Measurements from ENCODE around the gene SMU1. TPM values are rescaled to one million over a fixed set of nuclear protein-coding genes. Genes with fewer than 3 reads are reported as not detected.

SMU1 gene
- total RNA-seq, 2 experiments from 2014 or later, result 22.0 to 27.9 TPM

DNA sequence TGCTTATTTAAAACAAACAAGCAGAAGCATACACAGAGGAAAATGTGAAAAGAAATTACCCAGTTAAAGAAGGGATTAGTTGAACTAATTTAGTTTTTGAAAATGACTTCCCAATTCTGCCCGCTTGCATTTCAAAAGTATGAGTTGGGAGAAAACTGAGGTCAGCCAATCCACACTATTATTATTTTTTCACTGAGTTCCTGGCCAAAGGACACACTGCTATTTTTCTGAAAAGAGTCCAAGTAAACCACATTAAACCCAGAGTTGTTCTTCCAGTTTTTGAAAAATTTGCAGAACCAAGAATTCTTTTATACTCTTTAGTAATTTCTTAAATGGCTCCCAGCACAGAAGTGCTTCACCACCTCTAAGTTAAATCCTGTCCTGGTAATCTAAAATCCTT, 7.5 kb downstream of the SMU1 start:
- intact Hi-C loops (cut with micrococcal nuclease; ENCODE audit: unreplicated experiment), result no loop called here
- no peaks in the 10 kb centered on the region for H3K9me2 ChIP-seq (ENCODE audit: insufficient read depth, low read length)
- ChIA-PET POLR2A (no interaction called here), CTCF (ENCODE audit: unreplicated experiment) (no interaction called here)
- no peak overlapping the region for H3K4me2 ChIP-seq (ENCODE audit: low read length)
- no peaks in the 10 kb centered on the region for H3K9me3 ChIP-seq (ENCODE audit: low read length)
- no TSS peak for BruUV-seq (replicated peaks)
- H3K4me1 ChIP-seq (ENCODE audit: insufficient read depth, low read length, poor library complexity, severe bottlenecking), result peaks cover 16% of the 10 kb centered on the region
- H3K79me2 ChIP-seq (ENCODE audit: insufficient read depth, low read depth, low read length), result peaks cover 18% of the 10 kb centered on the region; the same call in 1 of the 2 replicates
- TF ChIP-seq EZH2phosphoT487 (IDR thresholded peaks at IDR 0.05; ENCODE audit: borderline replicate concordance, low read depth, low read length), result no peak
- TF ChIP-seq, protein P1, sequence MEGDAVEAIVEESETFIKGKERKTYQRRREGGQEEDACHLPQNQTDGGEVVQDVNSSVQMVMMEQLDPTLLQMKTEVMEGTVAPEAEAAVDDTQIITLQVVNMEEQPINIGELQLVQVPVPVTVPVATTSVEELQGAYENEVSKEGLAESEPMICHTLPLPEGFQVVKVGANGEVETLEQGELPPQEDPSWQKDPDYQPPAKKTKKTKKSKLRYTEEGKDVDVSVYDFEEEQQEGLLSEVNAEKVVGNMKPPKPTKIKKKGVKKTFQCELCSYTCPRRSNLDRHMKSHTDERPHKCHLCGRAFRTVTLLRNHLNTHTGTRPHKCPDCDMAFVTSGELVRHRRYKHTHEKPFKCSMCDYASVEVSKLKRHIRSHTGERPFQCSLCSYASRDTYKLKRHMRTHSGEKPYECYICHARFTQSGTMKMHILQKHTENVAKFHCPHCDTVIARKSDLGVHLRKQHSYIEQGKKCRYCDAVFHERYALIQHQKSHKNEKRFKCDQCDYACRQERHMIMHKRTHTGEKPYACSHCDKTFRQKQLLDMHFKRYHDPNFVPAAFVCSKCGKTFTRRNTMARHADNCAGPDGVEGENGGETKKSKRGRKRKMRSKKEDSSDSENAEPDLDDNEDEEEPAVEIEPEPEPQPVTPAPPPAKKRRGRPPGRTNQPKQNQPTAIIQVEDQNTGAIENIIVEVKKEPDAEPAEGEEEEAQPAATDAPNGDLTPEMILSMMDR (conservative IDR thresholded peaks at IDR 0.05; ENCODE audit: low read length), result no peak
- H2AFZ ChIP-seq (ENCODE audit: low read length), result no peak overlapping the region
- no peak overlapping the region for H3K27ac ChIP-seq (ENCODE audit: low read depth, low read length, poor library complexity, severe bottlenecking)
- H4K20me1 ChIP-seq (ENCODE audit: insufficient read depth, low read length), result peaks cover 6% of the 10 kb centered on the region; the same call in 1 of the 2 replicates
- no peak overlapping the region for H3K4me3 ChIP-seq (ENCODE audit: low read depth, low read length, poor library complexity, severe bottlenecking)
- DNase-seq (ENCODE audit: low spot score), result no peak
- peaks cover 85% of the 10 kb centered on the region for H3K36me3 ChIP-seq (ENCODE audit: insufficient read depth, low read length)

DNA sequence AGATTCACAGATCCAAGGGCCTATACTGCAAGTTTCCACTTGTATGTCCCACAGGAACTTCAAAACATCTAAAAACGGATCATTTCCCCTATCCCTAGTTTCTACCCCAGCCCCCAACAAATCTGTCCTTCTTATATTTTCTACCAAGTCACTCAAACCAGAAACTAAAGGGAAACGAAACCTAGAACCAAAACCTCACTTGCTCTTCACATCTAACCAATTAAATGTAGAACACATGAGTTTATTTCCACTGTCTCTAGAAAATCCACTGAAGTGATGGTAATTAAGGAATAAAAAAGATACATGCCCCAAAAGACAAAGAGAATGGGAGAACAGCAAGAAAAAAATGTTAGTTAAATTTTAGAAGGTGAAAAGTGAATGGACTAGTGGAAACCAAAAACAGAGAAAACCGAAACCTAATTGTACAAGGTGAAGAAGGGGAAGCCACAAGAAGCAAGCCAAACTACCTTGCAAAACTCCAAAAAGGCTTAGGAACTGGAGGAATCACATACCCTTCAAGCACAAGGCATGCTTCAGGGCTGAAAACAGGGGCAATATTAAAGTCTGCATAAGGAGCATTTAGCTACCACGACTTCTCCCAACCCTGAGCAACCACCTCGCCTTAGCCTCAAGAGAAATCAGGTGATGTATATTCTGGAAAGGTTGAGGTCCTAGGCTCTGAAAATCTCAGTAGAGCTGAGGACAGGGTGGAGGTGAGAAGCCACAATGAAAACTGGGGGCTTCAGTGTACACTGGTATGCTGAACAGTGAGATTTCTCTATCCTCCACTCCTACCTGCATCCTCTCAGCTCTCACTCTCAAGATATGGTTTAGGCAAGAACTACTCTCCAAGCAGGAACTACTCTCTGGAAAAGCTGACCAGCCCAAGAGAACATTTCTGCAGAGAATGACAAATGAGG, 11.1 kb downstream of the SMU1 start:
- H3K4me3 ChIP-seq (ENCODE audit: low read depth, low read length, poor library complexity, severe bottlenecking), result no peak overlapping the region
- peaks cover 84% of the 10 kb centered on the region for H3K36me3 ChIP-seq (ENCODE audit: insufficient read depth, low read length)
- no TSS peak for BruUV-seq (replicated peaks)
- no peak overlapping the region for H2AFZ ChIP-seq (ENCODE audit: low read length)
- TF ChIP-seq, protein P1 (conservative IDR thresholded peaks at IDR 0.05; ENCODE audit: low read length), result no peak
- TF ChIP-seq EZH2phosphoT487 (IDR thresholded peaks at IDR 0.05; ENCODE audit: borderline replicate concordance, low read depth, low read length), result no peak
- peaks cover 6% of the 10 kb centered on the region; the same call in 1 of the 2 replicates for H3K79me2 ChIP-seq (ENCODE audit: insufficient read depth, low read depth, low read length)
- CTCF ChIA-PET (ENCODE audit: unreplicated experiment), result no interaction called here
- POLR2A ChIA-PET, result interaction anchor here (0.7 to 0.9 kb wide), 2 partner anchors 18 to 26 kb away, joined by 3 read pairs; no protein-coding TSS in a partner anchor
- peak; percentile 35 for DNase-seq (ENCODE audit: low spot score)
- peak overlapping the region; percentile 64 for H3K4me2 ChIP-seq (ENCODE audit: low read length)
- H3K9me2 ChIP-seq (ENCODE audit: insufficient read depth, low read length), result no peaks in the 10 kb centered on the region
- no peaks in the 10 kb centered on the region for H4K20me1 ChIP-seq (ENCODE audit: insufficient read depth, low read length)
- peaks cover 16% of the 10 kb centered on the region for H3K4me1 ChIP-seq (ENCODE audit: insufficient read depth, low read length, poor library complexity, severe bottlenecking)
- no peaks in the 10 kb centered on the region for H3K9me3 ChIP-seq (ENCODE audit: low read length)
- intact Hi-C loops (cut with micrococcal nuclease; ENCODE audit: unreplicated experiment), result no loop called here
- H3K27ac ChIP-seq (ENCODE audit: low read depth, low read length, poor library complexity, severe bottlenecking), result peak overlapping the region; percentile 63

DNA sequence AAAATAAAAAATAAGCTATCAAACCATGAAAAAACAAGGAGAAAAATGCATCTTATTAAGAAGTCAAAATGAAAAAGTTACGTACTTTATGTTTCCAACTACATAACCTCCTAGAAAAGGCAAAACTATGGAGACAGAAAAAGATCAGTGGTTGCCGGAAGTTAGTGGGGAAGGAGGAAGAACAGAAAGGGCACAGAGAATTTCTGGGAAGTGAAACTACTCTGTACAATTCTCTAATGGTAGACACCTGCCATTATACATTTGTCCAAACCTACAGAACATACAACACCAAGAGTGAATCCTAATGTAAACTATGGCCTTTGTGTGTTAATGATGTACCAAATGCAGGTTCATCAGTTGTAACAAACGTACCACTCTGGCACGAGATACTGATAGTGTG, 25.3 kb downstream of the SMU1 start:
- intact Hi-C loops (cut with micrococcal nuclease; ENCODE audit: unreplicated experiment), result no loop called here
- DNase-seq (ENCODE audit: low spot score), result peak; percentile 53
- Histone ChIP-seq H2AFZ (ENCODE audit: low read length) (no peak overlapping the region), H3K4me1 (ENCODE audit: insufficient read depth, low read length, poor library complexity, severe bottlenecking) (peaks cover 8% of the 10 kb centered on the region), H3K4me2 (ENCODE audit: low read length) (peak overlapping the region; percentile 27), H3K79me2 (ENCODE audit: insufficient read depth, low read depth, low read length) (no peaks in the 10 kb centered on the region), H3K9me3 (ENCODE audit: low read length) (no peaks in the 10 kb centered on the region), H4K20me1 (ENCODE audit: insufficient read depth, low read length) (no peaks in the 10 kb centered on the region), H3K9me2 (ENCODE audit: insufficient read depth, low read length) (no peaks in the 10 kb centered on the region), H3K27ac (ENCODE audit: low read depth, low read length, poor library complexity, severe bottlenecking) (peak overlapping the region; percentile 24), H3K4me3 (ENCODE audit: low read depth, low read length, poor library complexity, severe bottlenecking) (no peak overlapping the region), H3K36me3 (ENCODE audit: insufficient read depth, low read length) (peaks cover 92% of the 10 kb centered on the region)
- BruUV-seq (replicated peaks), result no TSS peak
- POLR2A ChIA-PET, result no interaction called here
- CTCF ChIA-PET (ENCODE audit: unreplicated experiment), result no interaction called here
- TF ChIP-seq, protein P1 (conservative IDR thresholded peaks at IDR 0.05; ENCODE audit: low read length), result no peak
- TF ChIP-seq EZH2phosphoT487 (IDR thresholded peaks at IDR 0.05; ENCODE audit: borderline replicate concordance, low read depth, low read length), result no peak

All from OCI-LY7 (cell line).